HepG2 (cell line): ENCODE measurements around the gene CMTM8. TPM values are rescaled to one million over a fixed set of nuclear protein-coding genes. Genes with fewer than 3 reads are reported as not detected.
"Not testable (repeated sequence)": the region's sequence is repeated elsewhere in the genome, so short reads cannot be mapped to it uniquely, and the experiment has no call there.

ENCODE experiments used
- ATAC-seq: fragments of 200-7000 bp; cut with Tn5 transposase; 3 replicates; pipeline ENCODE4 v1.9.1; 2020; ENCODE audit warnings: mild to moderate bottlenecking, moderate library complexity
- BruUV-seq: library from RNA; stranded (reverse); fragments of 400-500 nt; replicated peaks from 2 replicates; lab custom pipeline; 2021; lab: Mats Ljungman, UMichigan
- CTCF ChIA-PET: fragments of 300-600 bp; formaldehyde crosslinking; extraction: SDS; loops from one replicate; lab custom pipeline; 2021; ENCODE audit warnings: low total read pairs, inconsistent platforms, low intra/inter-chr PET ratio; lab: Yijun Ruan, JAX
- POLR2A ChIA-PET: fragments of 350-600 bp; sonication (Branson Sonifier 250); formaldehyde crosslinking; loops from one replicate; lab custom pipeline; 2020; ENCODE audit warnings: antibody characterized with exemption, inconsistent platforms; lab: Yijun Ruan, JAX
- DNase-seq: peaks from one replicate; pipeline ENCODE4 v3.0.0-alpha.2; 2015; ENCODE audit warnings: low spot score
- FAIRE-seq: peaks from 3 replicates; lab custom pipeline; 2011; peaks lifted over from hg19 to GRCh38; lab: Jason Lieb, UNC
- H2AFZ ChIP-seq: one replicate; pipeline ENCODE4 v1.6.1; 2011; ENCODE audit warnings: low read length, inconsistent platforms
- H3K27ac ChIP-seq: fragments of 300-600 bp; 3 replicates; pipeline ENCODE4 v1.8.0; 2011; ENCODE audit warnings: mixed run types, mild to moderate bottlenecking, mixed read lengths, low read length, inconsistent platforms; ENCODE audit not compliant: insufficient read depth; ENCODE audit errors: extremely low read length
- H3K27me3 ChIP-seq, 2 experiments: fragments of 200-600 bp in 1 of 2; 2 replicates in 1 of 2; 3 replicates in 1 of 2; pipeline versions ENCODE4 v1.6.0 to v1.8.0; 2011; ENCODE audit warnings: low read length in 2 of 2, mild to moderate bottlenecking in 2 of 2, moderate library complexity in 2 of 2, inconsistent platforms in 1 of 2; ENCODE audit not compliant: insufficient read depth in 2 of 2, control insufficient read depth in 1 of 2
- H3K36me3 ChIP-seq, 2 experiments: fragments of 200-600 bp in 1 of 2; replicated peaks in 1 of 2; 2 replicates in 1 of 2; 3 replicates in 1 of 2; pipeline versions ENCODE4 v1.5.1 to v1.8.0; 2011; ENCODE audit warnings: low read length in 2 of 2, inconsistent platforms in 1 of 2; ENCODE audit not compliant: insufficient read depth in 2 of 2, control insufficient read depth in 1 of 2
- H3K4me1 ChIP-seq: 2 replicates; pipeline ENCODE4 v1.5.1; 2012; ENCODE audit warnings: low read length, inconsistent platforms; ENCODE audit not compliant: insufficient read depth
- H3K4me2 ChIP-seq: 2 replicates; pipeline ENCODE4 v1.6.0; 2011; ENCODE audit warnings: low read depth, low read length, inconsistent platforms
- H3K4me3 ChIP-seq, 3 experiments: fragments of 200-600 bp in 1 of 3; sonication (generic), shearing (Covaris generic) in 1 of 3; replicated peaks in 1 of 3; 2 replicates each; pipeline ENCODE4 v1.5.1; 2011 to 2016; ENCODE audit warnings: low read length in 3 of 3, inconsistent platforms in 2 of 3, low read depth in 2 of 3, mild to moderate bottlenecking in 2 of 3, control low read depth in 1 of 3, mixed read lengths in 1 of 3; ENCODE audit not compliant: insufficient read depth in 1 of 3
- H3K79me2 ChIP-seq: one replicate; pipeline ENCODE4 v1.6.1; 2011; ENCODE audit warnings: low read length, inconsistent platforms; ENCODE audit not compliant: insufficient read depth
- H3K9ac ChIP-seq: 2 replicates; pipeline ENCODE4 v1.6.0; 2011; ENCODE audit warnings: mild to moderate bottlenecking, low read depth, low read length, inconsistent platforms; ENCODE audit not compliant: insufficient read depth
- H3K9me3 ChIP-seq: 2 replicates; pipeline ENCODE4 v1.5.1; 2012; ENCODE audit warnings: mild to moderate bottlenecking, low read length
- H4K20me1 ChIP-seq: 2 replicates; pipeline ENCODE4 v1.6.0; 2011; ENCODE audit warnings: inconsistent platforms, mild to moderate bottlenecking, low read length, moderate library complexity; ENCODE audit not compliant: insufficient read depth
- CEBPB ChIP-seq: IDR thresholded peaks from 2 replicates; pipeline ENCODE4 v1.6.1; 2011; ENCODE audit warnings: low read depth, low read length, improper control_type of control experiment, borderline replicate concordance
- CEBPG ChIP-seq: IDR thresholded peaks from 2 replicates; pipeline ENCODE4 v1.6.1; 2016
- FOSL2 ChIP-seq: sonication (generic); formaldehyde crosslinking; IDR thresholded peaks from 2 replicates; pipeline ENCODE4 v1.4.0; 2020; ENCODE audit warnings: missing genetic modification reagents
- KDM1A ChIP-seq: IDR thresholded peaks from 2 replicates; pipeline ENCODE4 v1.6.1; 2016; ENCODE audit warnings: missing compliant biosample characterization
- ZMYM3 ChIP-seq: sonication (generic); formaldehyde crosslinking; IDR thresholded peaks from 2 replicates; pipeline ENCODE4 v1.5.1; 2020; ENCODE audit warnings: mild to moderate bottlenecking, missing genetic modification reagents
- ZNF460 ChIP-seq: sonication (generic); formaldehyde crosslinking; IDR thresholded peaks from 2 replicates; pipeline ENCODE4 v1.5.1; 2020; ENCODE audit warnings: missing genetic modification reagents, mild to moderate bottlenecking, borderline replicate concordance
- ZNF770 ChIP-seq: sonication (generic); formaldehyde crosslinking; IDR thresholded peaks from 2 replicates; pipeline ENCODE4 v1.5.0; 2020; ENCODE audit warnings: mild to moderate bottlenecking, missing genetic modification reagents
- WGBS: methylation state at CpG from one replicate; pipeline ENCODE4 v1.1.6; 2017; ENCODE audit warnings: low lambda C conversion rate; 5-methylcytosine and 5-hydroxymethylcytosine counted together
- in situ Hi-C: cut with HindIII; loops from 2 replicates; pipeline ENCODE4 v1.10.0; 2017; ENCODE audit warnings: low pct_unique_long_range_greater_than_20kb; ENCODE audit not compliant: extremely low pct_ligation_motif_present
- intact Hi-C: fragments of 100-400 bp; cut with micrococcal nuclease; formaldehyde crosslinking; loops from one replicate; pipeline ENCODE4 v1.10.0; 2022; ENCODE audit not compliant: unreplicated experiment
- polyA plus RNA-seq, 8 experiments: library from polyadenylated mRNA; depleted of rRNA in 3 of 8; stranded (reverse) in 7 of 8; unstranded in 1 of 8; fragments of >200 nt; fragmentation: Illumina TruSeq in 4 of 8; extraction: Trizol in 4 of 8; gene quantifications; 2 replicates each; pipeline versions ENCODE4 v1.2.1 to v1.2.3, GENCODE V29; 2011 to 2016; ENCODE audit warnings: low read depth in 4 of 8, missing spikeins in 1 of 8, mixed read lengths in 1 of 8; ENCODE audit not compliant: insufficient read depth in 1 of 8
- total RNA-seq, 5 experiments: library from RNA; depleted of rRNA; stranded (reverse); fragments of >200 nt; fragmentation: Illumina TruSeq; extraction: Trizol; gene quantifications; 2 replicates each; pipeline ENCODE4 v1.2.3, GENCODE V29; 2016; ENCODE audit warnings: low read depth in 1 of 5

Gene CMTM8
- total and polyA plus RNA-seq, 2 of the 13 experiments (the other 11 are each of a cell fraction or from before 2014, with no cell fraction given) = 8.9 to 15.8 TPM

- FAIRE-seq, H3K27me3 ChIP-seq, in situ Hi-C loops, H3K9ac ChIP-seq, CTCF ChIA-PET, H3K79me2 ChIP-seq, DNase-seq, H3K4me3 ChIP-seq, BruUV-seq, H3K36me3 ChIP-seq, H3K9me3 ChIP-seq, H3K4me2 ChIP-seq, intact Hi-C loops, H2AFZ ChIP-seq, H4K20me1 ChIP-seq, H3K27ac ChIP-seq: not testable (repeated sequence)
- H3K4me1 ChIP-seq = peaks cover 64% of the 10 kb centered on the region
- POLR2A ChIA-PET = interaction anchor here (2.3 kb wide), 1 partner anchor 12 kb away, joined by 8 read pairs; no protein-coding TSS in a partner anchor
- WGBS = 16% methylated on average over 4 of the region's 4 CpGs
- ATAC-seq = peak; percentile 67
- peak; percentile 77 for TF ChIP-seq CEBPB
- peak; percentile 73 for TF ChIP-seq CEBPG (CRISPR knock-in tag)
- TF ChIP-seq FOSL2 (CRISPR knock-in tag) = 0 out of 2 replicates have a peak, but pooled peaks have one; percentile 7
- peak; percentile 94 for TF ChIP-seq ZNF460 (CRISPR knock-in tag)
- TF ChIP-seq KDM1A = 0 out of 2 replicates have a peak, but pooled peaks have one; percentile 12
- peak; percentile 79 for TF ChIP-seq ZNF770 (CRISPR knock-in tag)
- 0 out of 2 replicates have a peak, but pooled peaks have one; percentile 17 for TF ChIP-seq ZMYM3
These were observed 9.7 kb upstream of the CMTM8 start for GRCh38 chr3:32228743-32229142.
